Mesenteric fat pad (tissue), 1 donor: ENCODE results near the gene SLC25A48. TPM values are rescaled to one million over a fixed set of nuclear protein-coding genes. Genes with fewer than 3 reads are reported as not detected.

Source experiments
- DNase-seq: peaks from one replicate; pipeline ENCODE4 v3.0.0-alpha.2; 2020; ENCODE audit warnings: low spot score
- total RNA-seq: library from RNA; stranded (reverse); fragmentation: NEBNext Ultra II Directional; extraction: Animal tissue kit (Norgen Biotek cat#: 25700); gene quantifications from one replicate; pipeline ENCODE4 v1.2.1, GENCODE V29; 2021
- donor health status: DM: yes; HTN: yes; CAD: no.

The SLC25A48 gene
- total RNA-seq, 1 donor from 2014 or later, result not detected

GRCh38 chr5:135881244-135881643, 46.8 kb downstream of the SLC25A48 start:
- DNase-seq, result no peak

GRCh38 chr5:135881819-135882218, 47.4 kb downstream of the SLC25A48 start:
- DNase-seq, result no peak

- no peak for DNase-seq
These were observed 48.6 kb downstream of the SLC25A48 start for GRCh38 chr5:135883026-135883425.

GRCh38 chr5:135883441-135883840, 49.0 kb downstream of the SLC25A48 start:
- DNase-seq, result no peak

GRCh38 chr5:135885031-135885430, 50.6 kb downstream of the SLC25A48 start:
- DNase-seq, result no peak

GRCh38 chr5:135886136-135886535, 51.7 kb downstream of the SLC25A48 start:
- DNase-seq, result no peak

GRCh38 chr5:135887447-135887864, 53.0 kb downstream of the SLC25A48 start:
- no peak for DNase-seq

GRCh38 chr5:135887881-135888614, 53.6 kb downstream of the SLC25A48 start:
- no peak for DNase-seq

DNA sequence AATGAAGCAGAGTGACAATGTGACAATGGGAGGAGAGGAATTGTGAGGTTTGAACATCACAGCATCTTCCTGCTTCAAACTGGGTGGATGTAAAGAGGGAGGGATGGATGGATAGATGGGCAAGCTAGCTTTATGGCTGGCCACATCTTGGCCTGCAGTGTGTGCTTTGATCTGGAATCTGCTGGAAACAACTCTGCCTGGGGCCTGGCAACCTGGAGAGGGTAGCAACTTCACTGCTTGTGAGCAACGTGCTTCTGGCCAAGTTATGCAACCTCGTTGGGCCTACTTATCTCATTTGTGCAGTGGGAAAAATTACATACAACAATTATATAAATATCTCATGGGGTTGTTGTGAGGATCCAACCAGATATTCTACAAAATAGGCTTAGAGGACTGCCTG, 55.8 kb downstream of the SLC25A48 start:
- DNase-seq, result no peak

GRCh38 chr5:135890867-135891266, 56.4 kb downstream of the SLC25A48 start:
- no peak for DNase-seq

- DNase-seq, result no peak
These were observed 56.8 kb downstream of the SLC25A48 start for GRCh38 chr5:135891268-135891667.

- DNase-seq, result no peak
These were observed 57.3 kb downstream of the SLC25A48 start for GRCh38 chr5:135891791-135892190.

- DNase-seq, result no peak
These were observed 59.8 kb downstream of the SLC25A48 start for GRCh38 chr5:135894276-135894675.

GRCh38 chr5:135894789-135895188, 60.3 kb downstream of the SLC25A48 start:
- DNase-seq, result no peak

DNA sequence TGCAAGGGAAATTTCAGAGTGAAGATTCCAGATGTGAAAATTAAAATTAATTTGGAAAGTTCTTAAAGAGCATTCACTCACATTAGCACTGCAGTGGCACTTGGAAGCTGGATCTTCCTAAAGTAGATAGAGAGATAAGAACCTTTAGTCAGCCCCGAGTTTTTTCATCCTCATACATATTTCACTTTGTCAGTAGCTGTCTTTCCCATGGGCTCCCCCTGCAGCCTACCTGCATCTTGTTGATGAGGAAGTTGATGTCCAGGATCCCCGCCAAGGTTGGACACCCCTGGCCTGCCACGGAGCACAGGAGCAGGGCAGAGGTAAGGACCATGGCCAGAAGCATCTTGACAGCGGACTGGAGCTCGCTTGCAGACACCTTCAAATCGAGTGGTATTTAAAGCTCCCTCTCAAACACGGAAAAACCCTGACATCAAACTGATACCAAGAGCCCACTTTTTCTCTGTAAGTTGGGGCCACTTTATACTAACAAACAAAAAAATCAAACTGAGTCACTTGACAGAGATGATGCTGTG, 61.1 kb downstream of the SLC25A48 start, which contains the start of gene IL9:
Gene IL9, minus strand, starts transcription at position 368 of the 533 bp plus-strand sequence. Its CDS starts 25 bp downstream, at position 343.
- no peak for DNase-seq

- DNase-seq, result no peak
These were observed 64.2 kb downstream of the SLC25A48 start for GRCh38 chr5:135898651-135899050.

GRCh38 chr5:135900276-135900675, 65.8 kb downstream of the SLC25A48 start:
- no peak for DNase-seq

- DNase-seq, result no peak
These were observed 67.2 kb downstream of the SLC25A48 start for GRCh38 chr5:135901633-135902032.

- no peak for DNase-seq
These were observed 70.7 kb downstream of the SLC25A48 start for GRCh38 chr5:135905144-135905543.

- no peak for DNase-seq
These were observed 79.5 kb downstream of the SLC25A48 start for GRCh38 chr5:135913713-135914626.

- no peak for DNase-seq
These were observed 81.1 kb downstream of the SLC25A48 start for GRCh38 chr5:135915466-135916001.
